HepG2 (cell line): Measurements from ENCODE around the gene GPT2. TPM values are rescaled to one million over a fixed set of nuclear protein-coding genes. Genes with fewer than 3 reads are reported as not detected.
A peak's percentile ranks its signal among the peaks of the same experiment; 100 is the strongest.

ENCODE experiments used
- ARID2 ChIP-seq: sonication (generic); formaldehyde crosslinking; IDR thresholded peaks from 2 replicates; pipeline ENCODE4 v1.8.1; 2022; ENCODE audit warnings: mild to moderate bottlenecking, missing genetic modification reagents, borderline replicate concordance
- BRD4 ChIP-seq: sonication (generic); formaldehyde crosslinking; IDR thresholded peaks from 2 replicates; pipeline ENCODE4 v1.4.0; 2020; ENCODE audit warnings: missing genetic modification reagents
- ELF1 ChIP-seq: sonication (generic); formaldehyde crosslinking; IDR thresholded peaks from 2 replicates; pipeline ENCODE4 v1.4.0; 2020; ENCODE audit warnings: missing genetic modification reagents
- ELF4 ChIP-seq: sonication (generic); formaldehyde crosslinking; IDR thresholded peaks from 2 replicates; pipeline ENCODE4 v1.5.0; 2020; ENCODE audit warnings: missing genetic modification reagents, mild to moderate bottlenecking, moderate library complexity, borderline replicate concordance
- GTF3A ChIP-seq: sonication (generic); formaldehyde crosslinking; conservative IDR thresholded peaks from 2 replicates; pipeline ENCODE4 v1.4.0; 2020; ENCODE audit warnings: mild to moderate bottlenecking, missing genetic modification reagents
- MED1 ChIP-seq: sonication (generic); formaldehyde crosslinking; IDR thresholded peaks from 2 replicates; pipeline ENCODE4 v1.4.0; 2020; ENCODE audit warnings: missing genetic modification reagents
- RBM39 ChIP-seq: fragments of 200-400 bp; formaldehyde crosslinking; IDR thresholded peaks from one replicate; pipeline ENCODE4 v1.6.1; 2018; ENCODE audit warnings: antibody characterized with exemption, mild to moderate bottlenecking, low read depth, low read length; ENCODE audit not compliant: poor library complexity, severe bottlenecking
- SSRP1 ChIP-seq: IDR thresholded peaks from 2 replicates; pipeline ENCODE4 v1.6.1; 2016; ENCODE audit warnings: control low read depth
- ZFX ChIP-seq: sonication (generic); formaldehyde crosslinking; IDR thresholded peaks from 2 replicates; pipeline ENCODE4 v1.4.0; 2020; ENCODE audit warnings: mild to moderate bottlenecking, low read depth, missing genetic modification reagents, moderate library complexity
- ZNF451 ChIP-seq: sonication (generic); formaldehyde crosslinking; IDR thresholded peaks from 2 replicates; pipeline ENCODE4 v1.5.0; 2020; ENCODE audit warnings: mild to moderate bottlenecking, missing genetic modification reagents
- ZNF572 ChIP-seq: sonication (generic); formaldehyde crosslinking; IDR thresholded peaks from 2 replicates; pipeline ENCODE4 v1.5.1; 2020; ENCODE audit warnings: mild to moderate bottlenecking, missing genetic modification reagents
- ZNF589 ChIP-seq: sonication (generic); formaldehyde crosslinking; conservative IDR thresholded peaks from 2 replicates; pipeline ENCODE4 v1.8.0; 2022; ENCODE audit warnings: mild to moderate bottlenecking, moderate library complexity, missing genetic modification reagents
- ZNF660 ChIP-seq: sonication (generic); formaldehyde crosslinking; IDR thresholded peaks from 2 replicates; pipeline ENCODE4 v1.5.1; 2020; ENCODE audit warnings: mild to moderate bottlenecking, low read depth, missing genetic modification reagents, borderline replicate concordance
- ZSCAN9 ChIP-seq: IDR thresholded peaks from 2 replicates; pipeline ENCODE4 v1.6.1; 2016; ENCODE audit warnings: borderline replicate concordance
- polyA plus RNA-seq, 8 experiments: library from polyadenylated mRNA; depleted of rRNA in 3 of 8; stranded (reverse) in 7 of 8; unstranded in 1 of 8; fragments of >200 nt; fragmentation: Illumina TruSeq in 4 of 8; extraction: Trizol in 4 of 8; gene quantifications; 2 replicates each; pipeline versions ENCODE4 v1.2.1 to v1.2.3, GENCODE V29; 2011 to 2016; ENCODE audit warnings: low read depth in 4 of 8, missing spikeins in 1 of 8, mixed read lengths in 1 of 8; ENCODE audit not compliant: insufficient read depth in 1 of 8
- total RNA-seq, 5 experiments: library from RNA; depleted of rRNA; stranded (reverse); fragments of >200 nt; fragmentation: Illumina TruSeq; extraction: Trizol; gene quantifications; 2 replicates each; pipeline ENCODE4 v1.2.3, GENCODE V29; 2016; ENCODE audit warnings: low read depth in 1 of 5
- TF ChIP-seq, protein P1 (sequence below): sonication (generic); formaldehyde crosslinking; IDR thresholded peaks from 2 replicates; pipeline ENCODE4 v1.4.0; 2020; ENCODE audit warnings: missing genetic modification reagents
- TF ChIP-seq, protein P2 (sequence below): sonication (generic); formaldehyde crosslinking; IDR thresholded peaks from 2 replicates; pipeline ENCODE4 v1.4.0; 2020; ENCODE audit warnings: mild to moderate bottlenecking, missing genetic modification reagents
- TF ChIP-seq, protein P3 (sequence below): sonication (generic); formaldehyde crosslinking; IDR thresholded peaks from 2 replicates; pipeline ENCODE4 v1.5.0; 2020; ENCODE audit warnings: missing genetic modification reagents
- TF ChIP-seq, protein P4 (sequence below): sonication (generic); formaldehyde crosslinking; IDR thresholded peaks from 2 replicates; pipeline ENCODE4 v1.4.0; 2020; ENCODE audit warnings: missing genetic modification reagents, mild to moderate bottlenecking, borderline replicate concordance

Gene GPT2
- total and polyA plus RNA-seq, 2 of the 13 experiments (the other 11 are each of a cell fraction or from before 2014, with no cell fraction given), result 138 to 267 TPM

DNA sequence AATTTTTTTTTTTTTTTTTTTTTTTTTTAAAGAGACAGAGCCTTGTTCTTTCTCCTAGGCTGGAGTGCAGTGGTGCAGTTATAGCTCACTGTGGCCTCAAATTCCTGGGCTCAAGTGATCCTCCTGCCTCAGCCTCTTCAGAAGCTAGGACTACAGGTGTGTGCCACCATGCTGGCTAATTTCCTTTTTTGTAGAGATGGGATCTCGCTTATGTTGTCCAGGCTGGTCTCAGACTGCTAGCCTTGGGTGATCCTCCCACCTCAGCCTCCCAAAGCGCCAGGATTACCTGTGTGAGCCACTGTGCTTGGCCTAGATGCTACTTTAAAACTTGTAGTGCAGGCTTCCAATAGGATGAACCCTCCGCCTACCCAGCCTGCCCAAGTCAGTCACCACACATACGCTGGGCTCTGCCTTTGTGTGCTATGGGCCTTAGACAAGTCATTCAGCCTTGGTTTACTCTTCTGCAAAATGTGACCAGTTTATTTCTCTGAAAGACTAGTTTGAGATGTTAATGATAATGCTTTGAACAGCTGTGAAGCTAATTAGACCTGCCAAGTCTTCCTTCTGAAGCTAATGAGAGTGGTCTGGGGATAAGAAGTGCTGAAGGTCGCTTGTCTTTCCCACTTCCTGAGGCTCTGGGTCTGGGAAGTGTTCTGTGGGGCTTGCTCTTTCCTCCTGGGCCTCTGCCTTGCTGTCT, 5.2 kb downstream of the GPT2 start (continued):
- TF ChIP-seq, protein P1, sequence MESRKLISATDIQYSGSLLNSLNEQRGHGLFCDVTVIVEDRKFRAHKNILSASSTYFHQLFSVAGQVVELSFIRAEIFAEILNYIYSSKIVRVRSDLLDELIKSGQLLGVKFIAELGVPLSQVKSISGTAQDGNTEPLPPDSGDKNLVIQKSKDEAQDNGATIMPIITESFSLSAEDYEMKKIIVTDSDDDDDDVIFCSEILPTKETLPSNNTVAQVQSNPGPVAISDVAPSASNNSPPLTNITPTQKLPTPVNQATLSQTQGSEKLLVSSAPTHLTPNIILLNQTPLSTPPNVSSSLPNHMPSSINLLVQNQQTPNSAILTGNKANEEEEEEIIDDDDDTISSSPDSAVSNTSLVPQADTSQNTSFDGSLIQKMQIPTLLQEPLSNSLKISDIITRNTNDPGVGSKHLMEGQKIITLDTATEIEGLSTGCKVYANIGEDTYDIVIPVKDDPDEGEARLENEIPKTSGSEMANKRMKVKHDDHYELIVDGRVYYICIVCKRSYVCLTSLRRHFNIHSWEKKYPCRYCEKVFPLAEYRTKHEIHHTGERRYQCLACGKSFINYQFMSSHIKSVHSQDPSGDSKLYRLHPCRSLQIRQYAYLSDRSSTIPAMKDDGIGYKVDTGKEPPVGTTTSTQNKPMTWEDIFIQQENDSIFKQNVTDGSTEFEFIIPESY, result no peak
- TF ChIP-seq ARID2 (CRISPR knock-in tag), result no peak
- TF ChIP-seq, protein P2, sequence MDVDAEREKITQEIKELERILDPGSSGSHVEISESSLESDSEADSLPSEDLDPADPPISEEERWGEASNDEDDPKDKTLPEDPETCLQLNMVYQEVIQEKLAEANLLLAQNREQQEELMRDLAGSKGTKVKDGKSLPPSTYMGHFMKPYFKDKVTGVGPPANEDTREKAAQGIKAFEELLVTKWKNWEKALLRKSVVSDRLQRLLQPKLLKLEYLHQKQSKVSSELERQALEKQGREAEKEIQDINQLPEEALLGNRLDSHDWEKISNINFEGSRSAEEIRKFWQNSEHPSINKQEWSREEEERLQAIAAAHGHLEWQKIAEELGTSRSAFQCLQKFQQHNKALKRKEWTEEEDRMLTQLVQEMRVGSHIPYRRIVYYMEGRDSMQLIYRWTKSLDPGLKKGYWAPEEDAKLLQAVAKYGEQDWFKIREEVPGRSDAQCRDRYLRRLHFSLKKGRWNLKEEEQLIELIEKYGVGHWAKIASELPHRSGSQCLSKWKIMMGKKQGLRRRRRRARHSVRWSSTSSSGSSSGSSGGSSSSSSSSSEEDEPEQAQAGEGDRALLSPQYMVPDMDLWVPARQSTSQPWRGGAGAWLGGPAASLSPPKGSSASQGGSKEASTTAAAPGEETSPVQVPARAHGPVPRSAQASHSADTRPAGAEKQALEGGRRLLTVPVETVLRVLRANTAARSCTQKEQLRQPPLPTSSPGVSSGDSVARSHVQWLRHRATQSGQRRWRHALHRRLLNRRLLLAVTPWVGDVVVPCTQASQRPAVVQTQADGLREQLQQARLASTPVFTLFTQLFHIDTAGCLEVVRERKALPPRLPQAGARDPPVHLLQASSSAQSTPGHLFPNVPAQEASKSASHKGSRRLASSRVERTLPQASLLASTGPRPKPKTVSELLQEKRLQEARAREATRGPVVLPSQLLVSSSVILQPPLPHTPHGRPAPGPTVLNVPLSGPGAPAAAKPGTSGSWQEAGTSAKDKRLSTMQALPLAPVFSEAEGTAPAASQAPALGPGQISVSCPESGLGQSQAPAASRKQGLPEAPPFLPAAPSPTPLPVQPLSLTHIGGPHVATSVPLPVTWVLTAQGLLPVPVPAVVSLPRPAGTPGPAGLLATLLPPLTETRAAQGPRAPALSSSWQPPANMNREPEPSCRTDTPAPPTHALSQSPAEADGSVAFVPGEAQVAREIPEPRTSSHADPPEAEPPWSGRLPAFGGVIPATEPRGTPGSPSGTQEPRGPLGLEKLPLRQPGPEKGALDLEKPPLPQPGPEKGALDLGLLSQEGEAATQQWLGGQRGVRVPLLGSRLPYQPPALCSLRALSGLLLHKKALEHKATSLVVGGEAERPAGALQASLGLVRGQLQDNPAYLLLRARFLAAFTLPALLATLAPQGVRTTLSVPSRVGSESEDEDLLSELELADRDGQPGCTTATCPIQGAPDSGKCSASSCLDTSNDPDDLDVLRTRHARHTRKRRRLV (CRISPR knock-in tag), result no peak
- no peak for TF ChIP-seq BRD4 (CRISPR knock-in tag)
- 0 out of 2 replicates have a peak, but pooled peaks have one; percentile 3 for TF ChIP-seq ZNF572 (CRISPR knock-in tag)
- 0 out of 2 replicates have a peak, but pooled peaks have one; percentile 31 for TF ChIP-seq ZFX (CRISPR knock-in tag)
- TF ChIP-seq ZNF589 (CRISPR knock-in tag), result no peak
- TF ChIP-seq ZNF660, result 0 out of 2 replicates have a peak, but pooled peaks have one; percentile 4
- no peak for TF ChIP-seq ELF4 (CRISPR knock-in tag)
- TF ChIP-seq, protein P3, sequence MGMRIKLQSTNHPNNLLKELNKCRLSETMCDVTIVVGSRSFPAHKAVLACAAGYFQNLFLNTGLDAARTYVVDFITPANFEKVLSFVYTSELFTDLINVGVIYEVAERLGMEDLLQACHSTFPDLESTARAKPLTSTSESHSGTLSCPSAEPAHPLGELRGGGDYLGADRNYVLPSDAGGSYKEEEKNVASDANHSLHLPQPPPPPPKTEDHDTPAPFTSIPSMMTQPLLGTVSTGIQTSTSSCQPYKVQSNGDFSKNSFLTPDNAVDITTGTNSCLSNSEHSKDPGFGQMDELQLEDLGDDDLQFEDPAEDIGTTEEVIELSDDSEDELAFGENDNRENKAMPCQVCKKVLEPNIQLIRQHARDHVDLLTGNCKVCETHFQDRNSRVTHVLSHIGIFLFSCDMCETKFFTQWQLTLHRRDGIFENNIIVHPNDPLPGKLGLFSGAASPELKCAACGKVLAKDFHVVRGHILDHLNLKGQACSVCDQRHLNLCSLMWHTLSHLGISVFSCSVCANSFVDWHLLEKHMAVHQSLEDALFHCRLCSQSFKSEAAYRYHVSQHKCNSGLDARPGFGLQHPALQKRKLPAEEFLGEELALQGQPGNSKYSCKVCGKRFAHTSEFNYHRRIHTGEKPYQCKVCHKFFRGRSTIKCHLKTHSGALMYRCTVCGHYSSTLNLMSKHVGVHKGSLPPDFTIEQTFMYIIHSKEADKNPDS (CRISPR knock-in tag), result no peak
- TF ChIP-seq SSRP1 (CRISPR knock-in tag), result no peak
- no peak for TF ChIP-seq ELF1 (CRISPR knock-in tag)
- no peak for TF ChIP-seq GTF3A (CRISPR knock-in tag)
- TF ChIP-seq, protein P4, sequence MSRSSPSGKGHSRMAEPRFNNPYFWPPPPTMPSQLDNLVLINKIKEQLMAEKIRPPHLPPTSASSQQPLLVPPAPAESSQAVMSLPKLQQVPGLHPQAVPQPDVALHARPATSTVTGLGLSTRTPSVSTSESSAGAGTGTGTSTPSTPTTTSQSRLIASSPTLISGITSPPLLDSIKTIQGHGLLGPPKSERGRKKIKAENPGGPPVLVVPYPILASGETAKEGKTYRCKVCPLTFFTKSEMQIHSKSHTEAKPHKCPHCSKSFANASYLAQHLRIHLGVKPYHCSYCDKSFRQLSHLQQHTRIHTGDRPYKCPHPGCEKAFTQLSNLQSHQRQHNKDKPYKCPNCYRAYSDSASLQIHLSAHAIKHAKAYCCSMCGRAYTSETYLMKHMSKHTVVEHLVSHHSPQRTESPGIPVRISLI (CRISPR knock-in tag), result peak; percentile 63; the same call in 1 of the 2 replicates
- TF ChIP-seq ZSCAN9 (CRISPR knock-in tag), result no peak
- TF ChIP-seq MED1 (CRISPR knock-in tag), result no peak
- TF ChIP-seq ZNF451 (CRISPR knock-in tag), result no peak
- TF ChIP-seq RBM39, result no peak
